Omental fat pad (tissue), 4 donors: ENCODE results near the gene SMTNL2. TPM values are rescaled to one million over a fixed set of nuclear protein-coding genes. Genes with fewer than 3 reads are reported as not detected.

Source experiments
- ATAC-seq: fragments of 150-250 bp; one replicate; pipeline ENCODE4 v1.9.1; 2016; ENCODE audit warnings: mild to moderate bottlenecking, moderate library complexity; ENCODE audit not compliant: low FRiP score
- DNase-seq: peaks from one replicate; pipeline ENCODE4 v3.0.0-alpha.2; 2019; ENCODE audit warnings: low spot score
- CTCF ChIP-seq, 3 donors: fragments of 450-650 bp; IDR thresholded peaks; one replicate each; pipeline ENCODE4 v1.5.1; 2016 to 2017; ENCODE audit warnings: antibody characterized with exemption in 3 of 3, mild to moderate bottlenecking in 3 of 3, moderate library complexity in 2 of 3
- total RNA-seq, 4 donors: library from RNA; depleted of rRNA; stranded (reverse); fragments of >200 nt; gene quantifications; one replicate each; pipeline ENCODE4 v1.1.0, GENCODE V29; 2016

Gene SMTNL2
- total RNA-seq, result 10 to 100 TPM in 2 of 4 donors, 1 to 10 TPM in 2; 2.8 to 14.2 (median 8.4) TPM

- ATAC-seq, result peak; percentile 45
- no peak for TF ChIP-seq CTCF (IDR thresholded peaks at IDR 0.05)
- DNase-seq, result no peak
Measured at GRCh38 chr17:4584101-4584916, at the start of gene SMTNL2. Gene SMTNL2 (plus strand): TSS chr17:4584529. CDS start chr17:4584606, 77 bp downstream.

GRCh38 chr17:4534928-4535666, 49.2 kb upstream of the SMTNL2 start:
- DNase-seq (no peak), ATAC-seq (no peak)
- no peak for TF ChIP-seq CTCF (IDR thresholded peaks at IDR 0.05)

- no peak for TF ChIP-seq CTCF (IDR thresholded peaks at IDR 0.05)
- no peak for DNase-seq
- ATAC-seq, result no peak
Measured at GRCh38 chr17:4535667-4536258, 48.6 kb upstream of the SMTNL2 start.

GRCh38 chr17:4536259-4536741, 48.0 kb upstream of the SMTNL2 start:
- ATAC-seq, result peak; percentile 0
- DNase-seq, result no peak
- no peak for TF ChIP-seq CTCF (IDR thresholded peaks at IDR 0.05)

GRCh38 chr17:4536742-4537411, 47.5 kb upstream of the SMTNL2 start:
- no peak for TF ChIP-seq CTCF (IDR thresholded peaks at IDR 0.05)
- peak; percentile 35 for DNase-seq

GRCh38 chr17:4537451-4538235, 46.7 kb upstream of the SMTNL2 start:
- ATAC-seq (no peak), DNase-seq (no peak)
- no peak for TF ChIP-seq CTCF (IDR thresholded peaks at IDR 0.05)

More at GRCh38 chr17:4536742-4537411, 47.5 kb upstream of the SMTNL2 start:
- ATAC-seq, result peak; percentile 76
